Frontal cortex (tissue), 4 donors: ENCODE measurements around the gene UBE2G2. TPM values are rescaled to one million over a fixed set of nuclear protein-coding genes. Genes with fewer than 3 reads are reported as not detected.

Source experiments
- DNase-seq, 2 donors: peaks; one replicate each; pipeline ENCODE4 v3.0.0; 2012; ENCODE audit warnings: low spot score in 2 of 2
- FAIRE-seq: peaks from 2 replicates; lab custom pipeline; 2012; peaks lifted over from hg19 to GRCh38; lab: Jason Lieb, UNC
- total RNA-seq: library from RNA; depleted of rRNA; stranded (reverse); fragments of >200 nt; gene quantifications from one replicate; pipeline ENCODE4 v1.2.3, GENCODE V29; 2014
- donor health status: control.
- donor health status: control.
- donor health status: control.

UBE2G2 gene
- total RNA-seq, 1 donor from 2014 or later: 39.9 TPM

DNA sequence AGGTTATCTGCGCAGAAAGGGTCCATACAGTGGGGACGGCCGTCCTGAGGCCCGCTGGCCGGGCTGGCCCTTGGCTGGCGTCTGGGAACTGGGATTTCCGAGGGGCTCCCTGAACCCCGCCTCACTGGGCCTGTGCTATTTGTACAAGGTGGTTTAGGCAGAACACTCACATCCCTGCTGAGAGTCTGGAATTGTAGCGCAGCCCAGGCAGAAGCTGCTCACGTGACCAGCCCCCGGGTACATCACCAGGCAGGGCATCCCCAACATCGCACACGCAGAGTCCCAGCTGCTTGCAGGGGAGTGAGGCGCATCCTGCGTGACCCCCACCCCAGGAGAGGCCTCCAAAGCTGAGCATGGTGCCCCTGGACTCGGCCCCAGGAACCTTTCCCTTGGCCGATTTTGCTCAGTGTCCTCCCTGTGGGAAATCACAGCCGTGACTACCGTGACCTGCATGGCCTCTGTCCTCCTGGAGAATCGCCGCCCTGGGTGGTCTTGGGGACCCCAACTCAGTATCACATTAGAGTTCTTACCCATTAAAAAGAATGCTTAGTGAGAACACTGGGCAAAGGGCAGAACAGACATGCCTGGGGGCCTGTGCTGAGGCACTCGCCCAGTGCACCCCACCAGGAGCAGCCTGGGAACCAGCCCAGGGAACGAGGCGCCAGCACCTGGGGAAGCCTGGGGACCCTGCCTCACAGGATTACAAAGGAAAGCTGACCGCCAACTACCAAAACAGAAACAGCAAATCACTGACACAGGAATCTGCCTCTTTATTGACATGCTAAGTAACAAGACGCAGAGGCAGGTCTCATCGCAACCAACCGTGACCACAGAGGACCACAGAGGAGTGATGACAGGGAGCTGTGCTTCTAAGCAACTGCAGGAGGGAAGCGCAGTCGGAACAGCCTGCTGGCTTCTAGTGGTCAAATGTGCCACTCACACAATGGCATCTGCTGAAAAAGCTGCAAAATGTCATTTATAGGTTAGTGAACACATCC lies 33.5 kb downstream of the UBE2G2 start:
- FAIRE-seq (no peak), DNase-seq (no peak)

DNA sequence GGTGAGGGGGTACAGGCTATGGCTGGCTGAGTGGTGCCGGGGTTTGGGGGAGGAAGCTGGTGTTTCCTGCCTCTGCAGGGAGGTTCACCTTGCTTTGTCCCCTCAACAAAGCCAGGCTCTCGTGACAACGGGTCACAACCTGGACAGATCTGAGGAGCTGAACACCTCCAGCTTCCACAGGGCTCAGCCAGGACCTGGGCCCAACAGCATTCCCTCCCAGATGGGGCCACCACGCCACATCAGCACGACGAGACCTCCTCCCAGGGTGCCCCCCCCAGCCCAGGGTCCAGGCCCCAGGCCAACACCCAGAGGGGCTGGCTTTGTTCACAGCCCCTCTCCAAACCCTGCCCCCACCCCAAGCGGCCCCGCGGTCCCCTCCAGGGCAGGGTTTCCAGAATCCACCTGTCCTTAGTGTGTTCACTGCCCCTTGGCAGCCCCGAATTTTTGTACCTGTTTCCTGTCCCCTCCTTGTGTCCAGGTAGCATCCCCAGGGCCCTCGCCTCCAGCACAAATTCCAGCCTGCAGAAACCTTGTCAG lies 34.7 kb downstream of the UBE2G2 start:
- DNase-seq (no peak), FAIRE-seq (no peak)

DNA sequence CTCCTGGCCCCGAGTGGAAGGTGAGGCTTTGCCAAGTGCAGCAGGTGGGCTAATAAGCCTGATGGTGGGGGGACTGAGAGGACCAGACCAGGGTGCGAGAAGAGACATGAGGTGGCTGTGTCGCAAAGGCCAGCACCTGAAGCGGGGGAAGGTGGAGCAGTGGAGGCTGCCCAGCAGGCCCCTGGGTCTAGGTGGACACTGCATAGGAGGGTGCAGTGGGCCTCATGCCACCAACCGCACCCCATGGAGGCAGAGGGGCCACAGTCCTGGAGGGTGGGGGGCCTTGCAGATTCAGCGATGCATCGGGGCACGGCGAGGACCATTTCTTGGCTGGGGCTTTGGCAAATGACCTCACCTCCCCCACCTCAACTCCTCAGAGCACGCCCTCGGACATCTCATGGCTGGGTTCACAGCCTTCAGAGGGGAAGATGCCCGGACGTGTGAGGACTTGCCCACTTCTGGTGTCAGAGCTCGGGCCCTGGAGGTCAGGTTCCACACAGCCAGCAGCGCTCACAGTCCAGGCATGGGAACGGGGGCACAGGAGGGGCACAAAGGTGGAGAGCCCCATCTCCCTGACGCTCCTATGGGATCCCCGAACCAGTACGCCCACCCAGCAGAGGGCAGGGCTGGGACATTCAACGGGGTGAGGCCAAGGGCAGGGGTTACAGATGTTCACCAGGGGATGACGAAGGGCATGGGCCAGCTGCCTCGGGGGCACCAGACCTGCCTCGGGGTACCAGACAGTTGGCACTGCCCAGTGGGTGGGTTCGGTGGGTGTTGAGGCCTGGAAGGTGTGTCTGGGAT lies 35.4 kb downstream of the UBE2G2 start:
- DNase-seq (no peak), FAIRE-seq (no peak)

DNA sequence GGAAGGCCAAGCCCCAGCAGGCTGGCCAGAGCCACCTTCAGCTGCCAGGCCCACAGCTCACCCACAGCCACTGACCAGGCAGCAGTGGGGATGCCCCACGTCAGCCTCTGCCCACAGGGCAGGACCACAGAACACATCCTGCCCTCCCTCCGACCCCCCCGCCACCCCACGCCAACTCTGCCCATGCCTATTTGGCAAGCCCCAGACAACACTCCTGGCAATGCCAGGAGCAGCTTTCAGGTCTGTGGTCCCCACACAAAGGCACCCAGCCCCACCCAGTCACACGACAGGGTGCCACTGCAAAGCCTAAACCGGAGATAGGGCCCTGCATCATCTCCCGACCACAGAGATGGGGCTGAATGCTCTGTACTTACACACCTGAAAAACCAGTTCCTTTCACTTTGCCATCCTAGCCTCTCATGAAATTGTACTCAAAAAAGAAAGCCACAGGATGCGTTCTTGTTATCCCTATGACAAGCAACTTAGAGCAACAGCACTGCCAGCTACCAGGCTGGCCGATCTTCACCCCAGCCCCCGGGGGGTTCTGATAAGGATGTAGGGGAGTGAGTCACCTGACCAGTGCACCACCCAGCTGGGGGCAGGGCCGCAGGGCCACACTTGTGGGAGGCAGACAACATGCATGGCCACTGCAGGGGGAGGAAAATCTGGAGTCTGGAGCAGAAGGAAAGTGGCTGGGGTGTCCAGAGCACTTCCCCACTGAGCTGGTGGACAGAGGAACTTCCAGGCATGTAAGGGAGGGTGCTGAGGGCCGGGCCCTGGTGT lies 36.2 kb downstream of the UBE2G2 start:
- FAIRE-seq (no peak), DNase-seq (no peak)

DNA sequence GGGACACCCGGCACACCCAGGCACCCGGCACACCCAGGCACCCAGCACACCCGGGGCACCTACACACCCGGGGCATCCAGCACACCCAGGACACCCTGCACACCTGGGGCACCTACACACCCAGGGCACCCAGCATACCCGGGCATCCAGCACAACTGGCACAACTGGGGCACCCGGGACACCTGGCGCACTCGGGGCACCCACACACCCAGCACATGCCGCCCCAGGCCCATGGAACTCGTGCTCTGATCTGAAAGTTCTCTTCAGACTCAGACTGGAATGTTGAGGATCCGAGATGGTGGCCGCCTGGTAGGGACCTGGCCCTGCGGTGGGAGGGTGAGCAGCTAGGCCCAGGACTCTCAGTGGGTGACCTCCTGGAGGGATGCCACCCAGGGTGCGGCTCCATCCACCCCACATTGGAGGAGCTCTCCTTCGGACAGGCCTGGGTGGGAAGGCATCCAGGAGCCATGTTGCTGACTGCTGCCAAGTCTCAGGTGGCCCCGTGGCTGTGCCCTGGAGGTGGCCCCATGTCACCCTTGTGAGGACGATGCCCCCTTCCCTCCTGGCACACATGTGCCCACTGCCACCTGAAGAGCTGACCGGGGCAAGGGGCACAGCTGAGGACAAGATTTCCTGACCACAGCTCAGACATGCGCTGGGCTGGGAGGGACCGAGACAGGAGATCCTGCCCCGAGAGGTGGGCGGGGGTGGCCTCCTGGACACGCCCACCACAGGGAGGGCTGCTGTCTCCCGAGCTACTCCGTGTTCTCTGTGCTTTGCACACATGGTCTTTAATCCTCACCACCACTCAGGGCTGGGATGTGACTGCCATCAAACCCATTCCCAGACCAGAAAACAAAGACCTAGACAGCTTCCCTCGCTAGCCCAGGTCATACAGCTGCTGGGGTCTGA lies 37.0 kb downstream of the UBE2G2 start:
- no peak for DNase-seq
- no peak for FAIRE-seq

DNA sequence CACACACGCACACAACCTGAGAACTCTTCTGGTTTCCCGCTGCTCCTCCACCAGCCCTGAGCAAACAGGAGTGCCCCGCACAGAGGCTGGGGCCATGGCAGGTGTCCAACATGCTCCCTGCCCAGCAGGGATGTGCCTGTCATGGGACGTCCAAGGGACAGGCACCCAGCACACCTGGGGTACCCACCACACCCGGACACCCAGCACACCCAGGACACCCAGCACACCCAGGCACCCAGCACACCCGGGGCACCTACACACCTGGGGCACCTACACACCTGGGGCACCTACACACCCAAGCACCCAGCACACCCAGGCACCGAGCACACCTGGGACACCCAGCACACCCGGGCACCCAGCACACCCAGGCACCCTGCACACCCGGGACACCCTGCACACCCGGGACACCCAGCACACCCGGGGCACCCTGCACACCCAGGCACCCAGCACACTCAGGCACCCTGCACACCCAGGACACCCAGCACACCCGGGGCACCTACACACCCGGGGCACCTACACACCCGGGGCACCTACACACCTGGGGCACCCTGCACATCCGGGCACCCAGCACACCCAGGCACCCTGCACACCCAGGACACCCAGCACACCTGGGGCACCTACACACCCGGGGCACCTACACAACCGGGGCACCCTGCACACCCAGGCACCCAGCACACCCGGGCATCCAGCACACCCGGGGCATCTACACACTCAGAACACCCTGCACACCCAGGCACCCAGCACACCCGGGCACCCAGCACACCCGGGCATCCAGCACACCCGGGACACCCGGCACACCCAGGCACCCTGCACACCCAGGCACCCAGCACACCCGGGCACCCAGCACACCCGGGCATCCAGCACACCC lies 37.9 kb downstream of the UBE2G2 start:
- DNase-seq (no peak), FAIRE-seq (no peak)

DNA sequence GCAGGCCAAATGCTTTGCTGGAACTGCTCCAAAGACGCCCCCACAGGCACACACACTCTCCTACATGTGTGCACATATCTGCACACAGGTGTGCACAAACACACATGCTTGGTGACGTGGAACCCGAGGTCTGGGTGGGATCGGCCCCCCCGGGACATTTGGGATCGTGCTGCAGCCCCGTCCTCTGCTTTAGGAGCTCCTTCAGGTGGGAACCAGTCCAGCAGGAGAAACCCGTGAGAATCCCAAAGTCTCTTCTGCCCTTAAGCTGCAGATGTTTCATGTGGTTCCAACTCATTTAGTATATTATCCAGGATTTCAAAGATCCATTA lies 38.6 kb downstream of the UBE2G2 start:
- FAIRE-seq: no peak
- no peak for DNase-seq

DNA sequence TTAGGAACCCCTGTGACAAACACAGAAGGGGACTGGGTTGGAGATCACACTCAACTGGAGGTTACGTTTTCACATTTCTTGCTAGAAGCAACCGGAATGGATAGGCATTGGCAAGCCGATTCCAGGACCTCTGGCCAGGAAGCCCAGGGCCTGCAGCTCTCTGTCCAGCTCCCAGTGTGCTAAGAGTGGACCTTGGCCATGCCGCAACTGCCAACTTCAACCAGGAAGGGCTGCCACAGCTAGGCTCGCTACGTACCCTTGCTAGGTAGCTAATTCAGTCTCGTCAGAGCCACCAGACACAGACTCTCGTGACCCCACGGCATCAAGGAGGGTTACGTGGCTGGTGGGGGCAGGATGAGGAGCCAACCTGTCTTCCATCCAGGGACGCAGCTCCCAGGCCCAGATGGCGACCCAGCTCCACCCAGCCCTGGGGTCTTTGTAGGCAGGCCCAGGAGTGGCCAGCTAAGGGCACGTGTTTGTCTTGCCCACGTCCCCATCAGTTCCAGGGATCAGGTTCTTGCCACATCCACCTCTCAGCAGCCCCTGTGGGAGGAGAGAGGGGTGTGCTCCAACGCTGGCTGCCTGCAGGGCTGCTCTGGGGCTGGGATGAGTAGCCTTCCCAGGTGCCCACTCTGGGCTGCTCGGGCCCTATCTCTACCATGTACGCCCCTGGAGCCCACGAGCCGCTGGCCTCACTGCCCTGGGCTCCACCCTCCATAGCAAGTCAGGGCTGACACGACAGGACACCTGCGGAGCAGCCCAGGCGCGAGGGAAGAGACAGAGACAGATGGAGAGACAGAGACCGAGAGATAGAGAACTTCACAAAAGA lies 39.2 kb downstream of the UBE2G2 start:
- DNase-seq (no peak), FAIRE-seq (no peak)

DNA sequence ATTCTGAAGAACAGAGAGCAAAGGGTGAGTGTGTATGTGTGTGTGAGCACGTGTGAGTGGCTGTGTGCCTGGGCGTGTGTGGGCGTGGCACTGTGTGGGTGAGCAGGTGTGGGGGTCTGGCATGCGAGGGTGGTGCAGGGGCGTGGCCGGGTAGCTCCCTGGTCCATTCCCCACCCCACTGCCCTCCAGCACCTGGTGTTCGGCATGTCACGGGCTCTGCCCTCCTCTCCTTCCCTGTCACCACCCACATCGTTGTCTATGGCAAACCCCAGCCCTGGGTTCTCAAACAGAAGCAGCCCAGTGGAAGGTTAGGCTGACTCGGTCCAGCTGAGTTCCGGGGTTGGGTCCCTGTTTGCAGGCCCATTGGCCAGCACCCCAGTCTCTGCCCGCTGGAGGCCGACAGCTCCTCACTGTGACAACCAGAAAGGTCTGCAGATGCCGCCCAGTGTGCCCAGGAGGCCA lies 39.8 kb downstream of the UBE2G2 start:
- FAIRE-seq: no peak

DNA sequence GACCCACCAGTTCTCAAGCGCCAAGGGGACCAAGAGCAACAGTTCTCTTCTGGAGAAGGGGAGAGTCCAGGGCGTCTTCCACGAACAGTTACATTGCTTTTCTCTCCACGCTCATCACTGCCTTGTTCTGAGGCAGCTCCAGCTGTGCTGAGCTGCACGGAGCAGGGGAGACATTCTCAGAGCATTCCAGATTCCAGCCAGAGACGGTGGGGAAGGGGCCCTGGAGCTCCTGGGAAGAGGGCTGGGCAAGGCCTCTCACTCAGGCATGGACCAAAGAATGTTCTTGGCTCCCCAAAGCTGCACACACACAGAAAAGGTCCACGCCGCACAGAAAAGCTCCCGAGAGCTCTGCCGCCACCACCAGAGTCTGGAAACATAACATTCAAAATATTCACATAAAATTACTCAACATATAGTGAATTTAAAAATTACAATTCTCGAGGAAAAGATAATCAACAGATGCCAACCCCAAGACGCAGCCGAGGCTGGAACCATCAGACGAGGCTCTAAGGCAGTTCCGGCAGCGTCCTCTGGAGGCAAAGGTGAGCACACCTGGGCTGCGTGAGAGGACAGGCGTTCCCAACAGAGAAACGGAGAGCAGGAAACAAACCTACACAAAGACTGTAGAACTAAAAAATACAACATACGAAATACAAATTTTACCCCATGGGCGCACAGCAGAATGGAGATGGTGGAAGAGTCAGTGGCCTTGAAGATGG lies 40.5 kb downstream of the UBE2G2 start:
- FAIRE-seq (no peak), DNase-seq (no peak)

More for the DNA sequence above, 39.8 kb downstream of the UBE2G2 start:
- no peak for DNase-seq

DNA sequence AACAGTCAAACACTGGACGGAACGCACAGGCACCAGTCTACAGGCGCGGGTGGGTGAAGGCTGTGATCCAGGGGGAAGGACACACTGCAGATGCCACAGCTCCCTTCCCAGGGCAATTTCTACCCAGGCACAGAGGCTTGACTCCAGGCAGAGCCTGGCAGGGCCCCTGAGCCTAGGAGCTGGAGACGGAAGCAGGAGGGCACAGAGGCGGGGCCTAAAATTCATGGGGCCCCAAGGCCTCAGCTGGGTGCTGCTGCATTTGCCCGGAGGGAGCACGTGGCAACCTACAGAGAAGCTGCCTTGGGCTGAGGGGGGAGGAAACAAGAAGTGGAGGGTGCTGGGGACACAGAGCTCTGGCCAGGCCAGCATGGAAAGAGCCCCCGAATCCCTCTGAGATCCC lies 41.2 kb downstream of the UBE2G2 start:
- FAIRE-seq (no peak), DNase-seq (no peak)

DNA sequence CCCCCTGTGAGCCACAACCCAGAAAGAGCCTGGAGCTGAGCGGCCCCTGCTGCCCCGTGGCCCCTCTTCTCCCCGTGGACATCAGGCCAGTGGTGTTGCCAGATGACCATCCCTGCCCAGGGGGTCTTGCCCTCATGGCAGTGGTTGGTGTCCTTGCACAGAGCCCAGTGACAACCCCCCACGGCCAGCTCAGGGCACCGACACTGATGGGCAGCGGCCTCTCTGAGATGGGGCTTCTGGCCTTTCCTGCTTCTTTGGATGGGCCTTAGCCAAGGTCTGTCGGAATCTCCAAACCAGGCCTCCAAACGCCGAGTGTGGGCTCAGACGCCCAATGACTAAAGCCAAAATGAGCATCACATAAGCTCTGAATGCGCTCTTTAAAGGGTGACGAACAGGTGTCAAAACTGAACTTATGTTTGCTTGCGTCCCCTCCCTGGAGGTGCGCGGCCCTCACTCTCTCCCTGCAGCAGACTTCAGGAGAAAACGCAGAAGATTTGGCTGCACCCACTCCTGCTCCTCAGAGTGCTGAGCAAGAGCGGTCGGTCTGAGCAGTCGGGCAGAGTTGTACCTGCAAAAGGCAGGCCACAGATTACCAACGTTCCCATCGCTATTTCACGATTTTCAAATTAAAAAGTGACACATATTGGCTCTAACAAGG lies 41.9 kb downstream of the UBE2G2 start:
- no peak for DNase-seq
- no peak for FAIRE-seq

DNA sequence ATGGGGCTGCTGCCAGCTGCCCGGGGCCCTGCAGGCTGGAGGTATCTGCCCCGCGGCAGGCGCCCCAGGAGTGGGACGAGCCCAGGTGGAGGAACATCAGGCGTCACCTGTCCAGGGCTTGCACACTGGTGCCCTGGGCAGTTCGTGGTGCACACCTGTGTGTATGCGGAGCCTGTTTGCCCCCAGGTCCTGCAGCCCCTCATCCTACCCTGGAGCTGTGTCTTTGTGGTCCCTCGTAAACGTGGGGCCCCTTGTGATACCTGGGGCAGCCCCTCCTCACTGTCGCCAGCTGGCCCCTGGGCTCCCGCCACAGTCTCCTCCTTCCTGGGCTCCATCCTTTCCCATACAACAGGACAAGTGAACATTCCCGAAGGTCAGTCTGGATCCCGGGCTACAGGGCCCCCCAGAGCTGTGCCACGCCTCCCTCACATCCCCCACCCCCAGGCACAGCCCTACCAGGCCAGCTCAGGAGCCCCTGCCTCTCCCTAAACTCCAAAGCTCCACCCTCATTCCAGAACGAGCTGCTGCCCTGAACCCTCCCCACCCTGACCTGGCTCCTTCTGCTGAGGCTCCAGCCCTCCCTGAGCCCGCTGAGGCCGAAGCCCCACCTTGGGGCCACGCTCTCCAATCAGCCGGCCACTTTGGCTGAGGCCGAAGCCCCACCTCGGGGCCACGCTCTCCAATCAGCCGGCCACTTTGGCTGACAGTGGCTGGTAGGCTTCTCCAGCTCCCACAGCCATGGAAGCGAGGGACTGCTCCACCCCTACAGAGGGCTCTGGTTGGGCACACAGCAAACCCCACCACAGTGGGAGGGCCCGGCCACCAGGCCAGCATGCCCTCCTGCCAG lies 42.6 kb downstream of the UBE2G2 start:
- DNase-seq: no peak
- no peak for FAIRE-seq

DNA sequence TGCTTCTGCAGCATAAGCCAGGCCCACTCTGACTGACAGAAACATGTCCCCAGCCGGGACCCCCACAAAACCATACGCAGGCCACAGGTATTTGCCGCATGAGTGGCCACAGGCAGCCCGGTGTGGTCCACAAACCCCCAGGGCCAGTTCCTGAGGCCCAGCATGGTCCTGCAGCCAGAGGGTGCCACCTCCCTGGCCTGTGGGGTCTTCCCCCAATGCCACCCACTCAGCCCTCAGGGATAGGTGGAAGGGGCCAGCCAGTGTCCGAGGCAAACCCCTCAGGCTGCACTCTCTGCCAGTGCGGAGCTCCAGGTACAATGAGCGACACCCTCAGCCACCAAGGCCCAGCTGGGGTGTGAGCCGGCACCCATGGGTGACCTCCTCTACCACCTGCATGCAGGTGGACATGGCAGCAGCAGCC lies 43.5 kb downstream of the UBE2G2 start:
- FAIRE-seq (no peak), DNase-seq (no peak)

DNA sequence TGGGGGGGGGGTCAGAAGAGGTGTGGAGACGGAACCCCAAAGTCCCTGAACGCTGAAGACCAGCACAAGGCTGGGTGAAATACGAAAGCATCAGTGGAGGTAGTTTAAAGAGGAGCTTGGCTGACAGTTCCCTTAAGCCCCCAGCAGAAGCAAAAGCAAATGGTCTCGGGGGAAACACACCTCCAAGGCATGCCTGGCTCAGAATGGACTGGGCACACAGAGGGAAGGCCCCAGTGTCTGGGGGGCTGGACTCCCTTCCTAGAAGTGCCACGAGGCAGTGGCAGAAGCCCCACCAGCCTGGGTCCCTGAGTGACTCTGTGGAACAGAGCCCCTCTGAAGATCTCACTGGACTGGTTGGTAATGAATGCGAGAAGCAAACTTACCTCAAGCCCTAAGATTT lies 43.9 kb downstream of the UBE2G2 start:
- no peak for FAIRE-seq
- no peak for DNase-seq
